GM18520 (cell line): ENCODE measurements around the gene CHRM2.

Source experiments
- ATAC-seq: cut with Tn5 transposase; IDR thresholded peaks from one replicate; pipeline ENCODE4 v1.9.1; 2021; ENCODE audit not compliant: unreplicated experiment

Gene CHRM2

GRCh38 chr7:136891850-136892249 is 23.4 kb downstream of the CHRM2 start:
- no peak for ATAC-seq

- no peak for ATAC-seq
Observed at GRCh38 chr7:136894789-136895188, 26.3 kb downstream of the CHRM2 start.

GRCh38 chr7:136897676-136898075 is 29.2 kb downstream of the CHRM2 start:
- ATAC-seq, result no peak

- no peak for ATAC-seq
Observed at GRCh38 chr7:136900005-136900404, 31.6 kb downstream of the CHRM2 start.

GRCh38 chr7:136910771-136911170 is 42.3 kb downstream of the CHRM2 start:
- ATAC-seq, result no peak

- no peak for ATAC-seq
Observed at GRCh38 chr7:136911344-136911743, 42.9 kb downstream of the CHRM2 start.

- no peak for ATAC-seq
Observed at GRCh38 chr7:136912339-136912738, 43.9 kb downstream of the CHRM2 start.

GRCh38 chr7:136914016-136914415 is 45.6 kb downstream of the CHRM2 start:
- ATAC-seq, result no peak

GRCh38 chr7:136919820-136920219 is 51.4 kb downstream of the CHRM2 start:
- ATAC-seq, result no peak

GRCh38 chr7:136923111-136923667 is 54.7 kb downstream of the CHRM2 start:
- no peak for ATAC-seq

- no peak for ATAC-seq
Observed at GRCh38 chr7:136925044-136925443, 56.6 kb downstream of the CHRM2 start.

GRCh38 chr7:136925556-136925955 is 57.1 kb downstream of the CHRM2 start:
- ATAC-seq, result no peak

GRCh38 chr7:136931169-136931867 is 62.9 kb downstream of the CHRM2 start:
- ATAC-seq, result no peak

- ATAC-seq, result no peak
Observed at GRCh38 chr7:136937436-136937835, 69.0 kb downstream of the CHRM2 start.

- no peak for ATAC-seq
Observed at GRCh38 chr7:136938476-136938875, 70.0 kb downstream of the CHRM2 start.

GRCh38 chr7:136940122-136940521 is 71.7 kb downstream of the CHRM2 start:
- no peak for ATAC-seq

- ATAC-seq, result no peak
Observed at GRCh38 chr7:136940917-136941316, 72.5 kb downstream of the CHRM2 start.

- ATAC-seq, result no peak
Observed at GRCh38 chr7:136941816-136942215, 73.4 kb downstream of the CHRM2 start.

- ATAC-seq, result no peak
Observed at GRCh38 chr7:136942401-136942800, 73.9 kb downstream of the CHRM2 start.

GRCh38 chr7:136942994-136943393 is 74.5 kb downstream of the CHRM2 start:
- ATAC-seq, result no peak

GRCh38 chr7:136947347-136947746 is 78.9 kb downstream of the CHRM2 start:
- no peak for ATAC-seq

GRCh38 chr7:136950331-136950730 is 81.9 kb downstream of the CHRM2 start:
- ATAC-seq, result no peak

- no peak for ATAC-seq
Observed at GRCh38 chr7:136953386-136953785, 84.9 kb downstream of the CHRM2 start.
